GM12878 (cell line): ENCODE measurements around the gene NDUFC1. TPM values are rescaled to one million over a fixed set of nuclear protein-coding genes. Genes with fewer than 3 reads are reported as not detected.

Experiments used
- BACH1 ChIP-seq: fragments of 450-650 bp; IDR thresholded peaks from 2 replicates; pipeline ENCODE4 v1.6.1; 2017; ENCODE audit warnings: mild to moderate bottlenecking, borderline replicate concordance
- CUX1 ChIP-seq: IDR thresholded peaks from 2 replicates; pipeline ENCODE4 v1.6.1; 2012; ENCODE audit warnings: improper control_type of control experiment, low read depth, low read length; ENCODE audit not compliant: insufficient replicate concordance
- GATAD2B ChIP-seq: fragments of 450-650 bp; conservative IDR thresholded peaks from 2 replicates; pipeline ENCODE4 v1.6.1; 2017; ENCODE audit warnings: low read depth, mild to moderate bottlenecking, moderate library complexity
- IKZF1 ChIP-seq: fragments of 450-650 bp; conservative IDR thresholded peaks from 2 replicates; pipeline ENCODE4 v1.6.1; 2017; ENCODE audit warnings: antibody characterized with exemption, mild to moderate bottlenecking
- MLLT1 ChIP-seq: fragments of 450-650 bp; IDR thresholded peaks from 2 replicates; pipeline ENCODE4 v1.6.1; 2016; ENCODE audit warnings: mild to moderate bottlenecking
- MXI1 ChIP-seq: fragments of 150-350 bp; IDR thresholded peaks from 2 replicates; pipeline ENCODE4 v1.6.1; 2011; ENCODE audit warnings: low read depth, mild to moderate bottlenecking, inconsistent platforms, low read length, improper control_type of control experiment
- NFIC ChIP-seq: IDR thresholded peaks from 2 replicates; pipeline ENCODE4 v1.6.1; 2012; ENCODE audit warnings: low read depth, mild to moderate bottlenecking, inconsistent platforms, low read length, moderate library complexity
- POLR2A ChIP-seq: IDR thresholded peaks from 2 replicates; pipeline ENCODE4 v1.6.1; 2011; ENCODE audit warnings: low read depth, mild to moderate bottlenecking, low read length
- RUNX3 ChIP-seq: IDR thresholded peaks from 2 replicates; pipeline ENCODE4 v1.6.1; 2012; ENCODE audit warnings: low read length, inconsistent platforms
- TCF12 ChIP-seq: IDR thresholded peaks from 2 replicates; pipeline ENCODE4 v1.6.1; 2011; ENCODE audit warnings: low read depth, mild to moderate bottlenecking, low read length
- polyA plus RNA-seq, 11 experiments: library from polyadenylated mRNA; depleted of rRNA in 4 of 11; unstranded in 6 of 11; stranded (reverse) in 5 of 11; fragments of >200 nt; fragmentation: Nextera tagmentation in 4 of 11; fragmentation: Illumina TruSeq in 1 of 11; extraction: Ambion mirVana in 4 of 11; extraction: Trizol in 1 of 11; gene quantifications; 1 replicate in 1 of 11; 2 replicates in 10 of 11; pipeline versions ENCODE4 v1.2.1 to v1.2.3, GENCODE V29; 2011 to 2016; ENCODE audit warnings: inconsistent platforms in 2 of 11, missing spikeins in 2 of 11, low read depth in 1 of 11
- total RNA-seq, 4 experiments: library from RNA; depleted of rRNA in 3 of 4; stranded (reverse); fragments of >200 nt in 3 of 4; fragmentation: Illumina TruSeq in 1 of 4; extraction: Trizol in 1 of 4; gene quantifications; 2 replicates each; pipeline versions ENCODE4 v1.2.1 to v1.2.3, GENCODE V29; 2013 to 2021

NDUFC1 gene
- total and polyA plus RNA-seq, 10 of the 15 experiments (the other 5 are each of a cell fraction or from before 2014, with no cell fraction given), result 25.5 to 242 (median 68.9) TPM

GRCh38 chr4:139300431-139301112 lies 1.7 kb downstream of the NDUFC1 start (continued):
- TF ChIP-seq CUX1, result no peak
- TF ChIP-seq BACH1, result no peak
- 0 out of 2 replicates have a peak, but pooled peaks have one; percentile 4 for TF ChIP-seq NFIC
- TF ChIP-seq RUNX3, result 0 out of 2 replicates have a peak, but pooled peaks have one; percentile 35
- TF ChIP-seq MXI1, result no peak
- no peak for TF ChIP-seq TCF12
- 0 out of 2 replicates have a peak, but pooled peaks have one; percentile 9 for TF ChIP-seq MLLT1
- TF ChIP-seq GATAD2B, result no peak
- no peak for TF ChIP-seq IKZF1
- no peak for TF ChIP-seq POLR2A
